Suppressor macrophage (primary cell): ENCODE data around the gene RPS6KC1.
"Not testable (repeated sequence)": the region's sequence is repeated elsewhere in the genome, so short reads cannot be mapped to it uniquely, and the experiment has no call there.

ENCODE experiments used
- DNase-seq, 4 experiments: peaks; one replicate each; pipeline ENCODE4 v3.0.0-alpha.2; 2020 to 2022

RPS6KC1 gene

GRCh38 chr1:213160442-213160841 is 109.4 kb downstream of the RPS6KC1 start:
- not testable (repeated sequence) for DNase-seq

GRCh38 chr1:213162338-213162737 is 111.3 kb downstream of the RPS6KC1 start:
- no peak for DNase-seq

- DNase-seq, result no peak
Observed at GRCh38 chr1:213162862-213163261, 111.8 kb downstream of the RPS6KC1 start.

- DNase-seq, result no peak
Observed at GRCh38 chr1:213163278-213163711, 112.3 kb downstream of the RPS6KC1 start.

- no peak for DNase-seq
Observed at GRCh38 chr1:213164561-213164960, 113.5 kb downstream of the RPS6KC1 start.

GRCh38 chr1:213166852-213167251 is 115.8 kb downstream of the RPS6KC1 start:
- DNase-seq, result no peak

- DNase-seq, result no peak
Observed at GRCh38 chr1:213171711-213172110, 120.7 kb downstream of the RPS6KC1 start.

DNA sequence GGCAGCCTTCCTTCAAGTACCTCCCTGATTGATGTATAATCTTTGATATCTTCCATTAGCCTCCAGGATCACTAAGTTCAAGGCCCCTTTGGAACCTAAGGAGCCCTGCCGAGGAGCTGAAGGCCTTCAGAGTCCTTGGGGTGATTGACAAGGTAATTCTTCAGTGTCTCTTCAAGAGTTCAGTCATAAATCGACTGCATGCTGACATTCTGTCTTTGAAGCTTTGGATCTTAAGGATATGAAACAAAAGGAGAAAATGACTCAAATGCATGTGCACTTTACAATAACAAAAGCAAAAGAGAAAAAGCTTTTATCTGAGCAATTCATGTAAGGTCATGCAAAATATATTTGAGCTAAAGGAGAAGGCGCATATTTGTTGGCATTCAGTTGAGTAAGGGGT is 125.3 kb downstream of the RPS6KC1 start:
- no peak for DNase-seq

GRCh38 chr1:213179784-213180183 is 128.7 kb downstream of the RPS6KC1 start:
- no peak for DNase-seq

DNA sequence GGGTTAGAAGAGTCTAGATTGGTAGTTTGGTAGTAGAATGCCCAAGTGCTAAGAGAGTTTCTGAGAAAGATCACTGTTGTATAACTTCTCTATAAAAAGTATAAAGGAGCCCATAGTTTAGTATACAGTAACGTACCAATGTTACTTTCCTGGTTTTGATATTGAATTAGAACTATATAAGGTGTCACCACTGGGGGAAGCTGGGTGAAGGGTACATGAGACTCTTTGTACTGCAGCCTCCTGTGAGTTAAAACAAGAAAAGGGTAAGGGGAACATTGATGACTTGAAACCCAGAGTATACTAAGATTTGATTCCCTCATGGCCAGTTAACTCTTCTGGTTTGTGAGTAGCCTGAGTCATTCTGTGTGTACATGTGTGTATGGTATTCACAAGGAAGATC is 129.8 kb downstream of the RPS6KC1 start:
- no peak for DNase-seq

GRCh38 chr1:213183036-213183672 is 132.1 kb downstream of the RPS6KC1 start:
- DNase-seq, result no peak

GRCh38 chr1:213186168-213186567 is 135.1 kb downstream of the RPS6KC1 start:
- no peak for DNase-seq

DNA sequence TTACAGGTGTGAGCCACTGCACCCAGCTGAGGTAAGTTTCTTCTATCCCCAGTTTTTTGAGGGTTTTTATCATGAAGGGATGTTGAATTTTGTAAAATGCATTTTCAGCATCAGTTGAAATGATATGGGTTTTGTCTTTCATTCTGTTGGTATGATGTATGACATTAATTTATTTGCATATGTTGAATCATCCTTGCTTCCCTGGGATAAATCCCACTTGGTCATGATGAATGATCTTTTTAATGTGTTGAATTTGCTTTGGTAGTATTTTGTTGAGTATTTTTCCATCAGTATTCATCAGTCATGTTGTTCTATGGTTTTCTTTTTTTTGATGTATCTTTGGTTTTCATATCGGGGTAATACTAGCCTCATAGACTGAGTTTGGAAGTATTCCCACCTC is 141.0 kb downstream of the RPS6KC1 start:
- no peak for DNase-seq

DNA sequence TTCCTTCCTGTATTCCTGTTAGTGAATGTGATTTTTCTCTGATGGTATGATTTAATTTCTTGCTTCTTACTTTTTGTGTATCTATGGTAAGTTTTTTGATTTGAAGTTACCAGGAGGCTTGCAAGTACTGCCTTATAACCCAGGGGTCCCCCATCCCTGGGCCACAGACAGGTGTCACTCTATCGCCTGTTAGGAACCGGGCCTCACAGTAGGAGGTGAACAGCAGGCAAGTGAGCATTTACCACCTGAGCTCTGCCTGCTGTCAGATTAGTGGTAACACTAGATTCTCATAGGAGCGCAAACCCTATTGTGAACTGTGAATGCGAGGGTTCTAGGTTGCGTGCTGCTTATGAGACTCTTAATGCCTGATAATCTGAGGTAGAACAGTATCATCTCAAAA is 143.3 kb downstream of the RPS6KC1 start:
- no peak for DNase-seq

DNA sequence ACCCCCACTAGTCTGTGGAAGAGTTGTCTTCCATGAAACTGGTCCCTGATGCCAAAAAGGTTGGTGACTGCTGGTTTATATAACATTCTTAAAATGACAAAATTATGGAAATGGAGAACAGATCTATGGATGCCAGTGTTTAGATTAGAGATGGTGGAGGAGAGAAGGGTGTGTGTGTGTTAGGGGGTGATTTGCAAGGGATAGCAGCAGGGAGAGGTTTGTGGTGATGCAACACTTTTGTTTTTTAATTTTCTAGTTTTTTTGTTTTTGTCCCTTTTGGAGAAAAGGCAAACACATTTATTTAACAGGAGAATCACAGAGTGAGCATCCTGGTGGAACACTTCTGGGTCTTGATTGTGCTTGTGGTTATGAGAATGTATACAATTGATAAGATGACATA is 143.8 kb downstream of the RPS6KC1 start:
- DNase-seq, result no peak

DNA sequence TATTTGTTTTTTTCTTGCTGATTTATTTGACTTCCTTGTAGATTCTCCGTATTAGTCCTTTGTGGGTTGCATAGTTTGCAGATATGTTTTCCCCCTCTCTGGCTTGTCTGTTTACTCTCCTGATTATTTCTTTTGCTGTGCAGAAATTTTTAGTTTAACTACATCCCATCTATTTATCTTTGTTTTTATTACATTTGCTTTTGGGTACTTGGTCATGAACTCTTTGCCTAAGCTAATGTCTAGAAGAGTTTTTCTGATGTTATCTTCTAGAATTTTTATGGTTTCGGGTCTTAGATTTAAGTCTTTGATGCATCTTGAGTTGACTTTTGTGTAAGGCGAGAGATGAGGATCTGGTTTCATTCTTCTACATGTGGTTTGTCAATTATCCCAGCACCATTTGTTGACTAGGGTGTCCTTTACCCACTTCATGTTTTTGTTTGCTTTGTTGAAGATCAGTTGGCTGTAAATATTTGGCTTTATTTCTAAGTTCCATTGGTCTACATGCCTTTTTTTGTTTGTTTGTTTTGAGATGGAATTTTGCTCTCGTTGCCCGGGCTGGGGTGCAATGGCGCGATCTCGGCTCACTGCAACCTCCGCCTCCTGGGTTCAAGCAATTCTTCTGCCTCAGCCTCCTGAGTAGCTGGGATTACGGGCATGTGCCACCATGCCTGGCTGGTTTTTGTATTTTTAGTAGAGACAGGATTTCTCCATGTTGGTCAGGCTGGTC is 145.4 kb downstream of the RPS6KC1 start:
- not testable (repeated sequence) for DNase-seq

- no peak for DNase-seq
Observed at GRCh38 chr1:213200630-213201029, 149.6 kb downstream of the RPS6KC1 start.

DNA sequence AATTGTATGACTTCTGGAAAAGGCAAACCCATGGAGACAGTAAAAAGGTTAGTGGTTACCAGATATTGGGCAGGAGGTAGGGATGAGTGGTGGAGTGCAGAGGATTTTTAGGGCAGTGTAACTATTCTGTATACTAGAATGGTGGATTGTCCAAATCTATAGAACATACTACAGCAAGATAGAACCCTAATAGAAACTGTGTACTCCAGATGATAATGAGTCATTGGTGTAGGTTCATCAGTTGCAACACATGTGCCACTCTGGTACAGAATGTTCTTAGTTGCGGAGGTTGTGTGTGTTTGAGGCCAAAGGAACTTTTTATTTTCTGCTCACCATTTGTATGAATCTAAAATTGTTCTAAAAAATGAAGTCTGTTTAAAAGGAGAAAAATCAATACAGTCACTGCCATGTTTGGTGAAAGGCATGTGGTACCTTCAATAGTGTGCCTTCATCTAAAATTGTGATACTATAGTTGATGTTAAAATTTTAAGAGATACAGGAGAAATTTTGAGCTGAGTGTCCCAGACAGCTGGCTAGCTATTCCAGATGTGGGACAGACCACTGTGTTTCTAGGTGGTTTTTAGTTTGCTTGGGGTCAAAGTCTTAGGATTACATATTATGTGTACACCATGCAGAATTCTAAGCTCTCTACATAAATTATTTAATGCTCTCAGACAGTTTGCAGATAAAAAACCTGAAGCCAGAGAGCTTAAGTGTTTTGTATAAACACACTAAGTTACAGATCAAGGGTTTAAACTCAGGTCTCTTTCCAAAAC is 150.5 kb downstream of the RPS6KC1 start:
- peak in 2 of 4 experiments; percentile 7 to 12 for DNase-seq

GRCh38 chr1:213211201-213211600 is 160.2 kb downstream of the RPS6KC1 start:
- DNase-seq, result no peak

GRCh38 chr1:213219076-213219475 is 168.0 kb downstream of the RPS6KC1 start:
- DNase-seq, result not testable (repeated sequence)

DNA sequence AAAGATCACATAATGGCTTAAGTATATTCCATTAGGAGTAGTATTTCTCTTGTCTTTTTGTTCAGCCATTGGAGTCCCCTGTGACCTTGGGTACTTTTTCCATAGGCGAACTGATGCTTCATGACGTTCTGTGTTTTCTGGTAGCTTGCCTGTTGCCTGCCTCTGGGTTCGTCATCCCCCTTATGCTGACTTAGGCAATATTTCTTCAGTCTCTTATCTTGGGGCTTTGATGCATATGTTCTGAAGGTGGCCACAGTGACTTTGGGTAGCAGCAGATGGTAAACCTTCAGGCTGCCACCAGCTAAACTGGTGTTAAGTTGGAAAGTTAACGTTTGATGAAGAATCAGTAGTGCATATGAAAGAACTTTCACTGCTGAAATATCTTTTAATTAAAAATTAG is 170.2 kb downstream of the RPS6KC1 start:
- no peak for DNase-seq

DNA sequence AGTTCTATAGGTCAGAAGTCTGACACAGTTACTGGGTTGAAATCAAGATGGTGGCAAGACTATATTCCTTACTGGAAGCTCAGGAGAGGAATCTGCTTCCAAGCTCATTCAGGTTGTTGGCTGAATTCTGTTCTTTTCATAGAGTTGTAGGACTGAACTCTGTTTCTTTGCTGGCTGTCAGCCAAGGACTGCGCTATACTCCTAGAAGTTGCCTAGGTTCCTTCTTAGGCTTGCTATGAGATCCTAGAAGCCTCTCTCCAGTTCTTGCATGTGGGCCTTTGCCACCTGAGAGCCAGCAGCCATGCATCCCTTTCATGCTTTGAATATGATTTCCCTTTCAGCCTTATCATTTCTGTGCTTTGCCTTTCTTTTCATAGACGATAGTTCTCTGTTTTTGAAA is 176.4 kb downstream of the RPS6KC1 start:
- DNase-seq, result no peak

DNA sequence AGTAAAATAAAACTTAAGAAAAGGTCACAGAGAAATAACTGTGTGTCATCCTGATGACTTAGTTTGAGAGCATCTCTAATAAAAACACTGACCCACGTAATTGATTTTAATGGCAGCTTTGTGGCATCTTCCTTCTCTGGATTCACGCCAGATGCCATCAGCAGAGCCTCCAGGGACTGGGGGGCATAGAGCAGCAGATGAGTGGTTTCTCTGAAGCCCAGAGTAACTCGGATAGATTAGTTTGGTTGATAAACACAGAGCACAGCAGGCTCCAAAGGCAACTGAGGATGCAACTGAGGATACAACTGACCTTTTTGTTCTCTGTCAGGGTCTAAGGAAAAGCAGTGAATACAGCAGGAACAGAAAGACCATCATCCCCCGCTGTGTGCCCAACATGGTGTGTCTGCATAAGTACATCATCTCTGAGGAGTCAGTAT is 180.8 kb downstream of the RPS6KC1 start:
- DNase-seq, result no peak

DNA sequence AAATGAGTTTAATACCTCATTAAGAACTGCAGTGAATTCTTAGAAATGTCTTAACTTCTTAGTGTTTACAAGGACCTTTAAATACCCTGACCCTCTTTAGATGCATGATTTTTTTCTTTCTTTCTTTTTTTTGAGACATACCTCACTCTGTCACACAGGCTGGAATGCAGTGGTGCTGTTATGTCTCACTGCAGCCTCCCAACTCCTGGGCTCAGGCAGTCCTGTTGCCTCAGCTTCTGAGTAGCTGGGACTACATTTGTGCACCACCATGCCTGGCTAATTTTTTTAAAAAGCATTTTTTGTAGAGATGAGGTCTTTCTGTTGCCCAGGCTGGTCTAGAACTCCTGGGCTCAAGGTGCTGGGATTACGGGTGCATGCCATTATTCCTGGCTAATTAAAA is 191.8 kb downstream of the RPS6KC1 start:
- DNase-seq, result no peak
